Daoy (cell line): Measurements from ENCODE around the gene GPLD1. TPM values are rescaled to one million over a fixed set of nuclear protein-coding genes. Genes with fewer than 3 reads are reported as not detected.
A peak's percentile ranks its signal among the peaks of the same experiment; 100 is the strongest.
"Not testable (repeated sequence)": the region's sequence is repeated elsewhere in the genome, so short reads cannot be mapped to it uniquely, and the experiment has no call there.

ENCODE experiments used
- DNase-seq: peaks from one replicate; pipeline ENCODE4 v3.0.0-alpha.2; 2015; ENCODE audit warnings: low read depth
- total RNA-seq: library from RNA; depleted of rRNA; stranded (reverse); fragments of >200 nt; shearing (Covaris generic); gene quantifications from 2 replicates; pipeline ENCODE4 v1.2.3, GENCODE V29; 2014

Gene GPLD1
- total RNA-seq, 1 experiment from 2014 or later, result 2.5 TPM

GRCh38 chr6:24412294-24412693 lies 77.1 kb downstream of the GPLD1 start:
- DNase-seq, result no peak

GRCh38 chr6:24410622-24411021 lies 78.8 kb downstream of the GPLD1 start:
- no peak for DNase-seq

- DNase-seq, result no peak
Measured at GRCh38 chr6:24408719-24409410, 80.5 kb downstream of the GPLD1 start.

DNA sequence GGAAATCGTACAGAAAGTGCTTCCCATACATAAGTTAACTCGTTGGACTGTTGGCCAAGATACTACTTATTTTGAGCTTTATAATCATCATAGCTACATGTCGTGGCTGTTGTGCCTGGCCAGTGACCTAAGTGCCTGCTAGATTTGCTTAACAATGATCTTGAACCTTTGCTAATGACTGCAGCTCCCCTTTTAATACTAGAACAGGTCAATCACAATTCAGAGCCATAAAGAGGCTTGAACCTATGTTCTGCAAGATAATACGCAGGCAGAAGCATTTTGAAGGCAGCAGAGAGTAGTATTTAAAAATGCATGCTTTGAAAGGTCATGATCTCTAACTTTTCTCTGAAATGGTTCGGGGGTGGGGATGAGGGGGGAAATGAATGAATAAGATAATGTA lies 84.1 kb downstream of the GPLD1 start:
- DNase-seq, result no peak

- no peak for DNase-seq
Measured at GRCh38 chr6:24403501-24403824, 85.9 kb downstream of the GPLD1 start.

- DNase-seq, result peak; percentile 86
Measured at GRCh38 chr6:24402697-24403500, 86.5 kb downstream of the GPLD1 start, which contains the start of gene MRS2. TSS of gene MRS2 (plus strand) at chr6:24402936. CDS start at chr6:24403047, 111 bp downstream.

DNA sequence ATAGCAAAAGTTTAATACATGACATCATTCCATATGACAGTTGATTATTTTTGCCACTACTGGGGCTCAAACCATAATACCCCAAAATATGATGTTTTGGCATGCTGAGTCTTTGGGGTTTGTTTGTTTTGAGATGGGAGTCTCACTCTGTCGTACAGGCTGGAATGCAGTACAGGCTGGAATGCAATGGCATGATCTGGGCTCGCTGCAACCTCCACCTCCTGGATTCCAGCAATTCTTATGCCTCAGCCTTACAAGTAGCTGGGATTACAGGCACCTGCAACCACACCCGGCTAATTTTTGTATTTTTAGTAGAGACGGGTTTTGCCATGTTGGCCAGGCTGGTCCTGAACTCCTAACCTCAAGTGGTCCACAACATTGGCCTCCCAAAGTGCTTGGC lies 87.9 kb downstream of the GPLD1 start:
- DNase-seq, result no peak

DNA sequence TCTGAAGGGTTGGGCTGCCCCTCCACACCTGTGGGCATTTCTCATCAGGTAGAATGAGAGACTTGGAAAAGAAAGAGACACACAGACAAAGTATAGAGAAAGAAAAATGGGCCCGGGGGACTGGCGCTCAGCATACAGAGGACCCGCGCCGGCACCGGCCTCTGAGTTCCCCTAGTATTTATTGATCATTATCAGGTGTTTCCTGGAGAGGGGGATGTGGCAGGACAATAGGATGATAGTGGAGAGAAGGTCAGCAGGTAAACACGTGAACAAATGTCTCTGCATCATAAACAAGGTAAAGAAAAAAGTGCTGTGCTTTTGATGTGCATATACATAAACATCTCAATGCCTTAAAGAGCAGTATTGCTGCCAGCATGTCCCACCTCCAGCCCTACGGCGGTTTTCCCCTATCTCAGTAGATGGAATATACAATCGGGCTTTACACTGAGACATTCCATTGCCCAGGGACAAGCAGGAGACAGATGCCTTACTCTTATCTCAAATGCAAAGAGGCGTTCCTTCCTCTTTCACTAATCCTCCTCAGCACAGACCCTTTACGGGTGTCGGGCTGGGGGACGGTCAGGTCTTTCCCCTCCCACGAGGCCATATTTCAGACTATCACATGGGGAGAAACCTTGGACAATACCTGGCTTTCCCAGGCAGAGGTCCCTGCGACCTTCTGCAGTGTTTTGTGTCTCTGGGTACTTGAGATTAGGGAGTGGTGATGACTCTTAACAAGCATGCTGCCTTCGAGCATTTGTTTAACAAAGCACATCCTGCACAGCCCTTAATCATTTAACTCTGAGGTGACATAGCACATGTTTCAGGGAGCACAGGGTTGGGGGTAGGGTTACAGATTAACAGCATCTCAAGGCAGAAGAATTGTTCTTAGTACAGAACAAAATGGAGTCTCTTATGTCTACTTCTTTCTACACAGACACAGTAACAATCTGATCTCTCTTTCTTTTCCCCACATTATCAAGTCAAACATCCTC lies 89.0 kb downstream of the GPLD1 start:
- DNase-seq, result not testable (repeated sequence)

DNA sequence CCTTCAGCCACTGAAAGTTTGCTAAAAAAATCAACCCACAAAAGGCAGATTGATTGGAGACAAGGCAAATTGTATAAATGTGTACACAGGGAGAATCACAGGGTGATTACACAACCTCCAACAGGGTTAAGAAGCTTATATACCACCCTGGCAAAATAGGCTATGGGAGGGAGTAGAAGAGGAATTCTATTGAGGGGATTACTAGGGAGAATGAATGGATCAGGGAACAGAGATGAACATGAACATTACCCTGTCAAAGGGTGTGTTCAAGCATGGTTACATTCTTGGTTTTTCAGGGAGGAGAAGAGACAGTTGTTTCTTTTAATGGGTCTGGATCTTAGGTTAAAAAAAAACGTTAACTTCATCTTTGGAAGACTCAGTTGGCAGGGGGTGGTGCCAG lies 91.7 kb downstream of the GPLD1 start:
- no peak for DNase-seq

DNA sequence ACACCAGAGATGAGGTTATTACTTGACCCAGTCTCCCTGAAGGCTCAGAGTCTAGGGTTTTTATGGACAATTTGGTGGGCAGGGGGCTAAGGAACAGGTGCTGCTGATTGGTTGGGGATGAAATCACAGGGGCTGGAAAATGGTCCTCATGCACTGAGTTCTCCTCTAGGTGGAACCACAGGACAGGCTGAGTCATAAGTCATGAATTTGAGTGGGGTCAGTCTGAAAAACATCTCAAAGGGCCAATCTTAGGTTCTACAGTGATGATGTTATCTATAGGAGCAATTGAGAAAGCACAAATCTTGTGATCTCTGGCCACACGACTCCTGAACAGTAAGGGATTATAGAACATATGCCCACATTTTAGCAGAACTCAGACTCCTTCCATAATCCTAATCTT lies 92.6 kb downstream of the GPLD1 start:
- DNase-seq, result no peak

DNA sequence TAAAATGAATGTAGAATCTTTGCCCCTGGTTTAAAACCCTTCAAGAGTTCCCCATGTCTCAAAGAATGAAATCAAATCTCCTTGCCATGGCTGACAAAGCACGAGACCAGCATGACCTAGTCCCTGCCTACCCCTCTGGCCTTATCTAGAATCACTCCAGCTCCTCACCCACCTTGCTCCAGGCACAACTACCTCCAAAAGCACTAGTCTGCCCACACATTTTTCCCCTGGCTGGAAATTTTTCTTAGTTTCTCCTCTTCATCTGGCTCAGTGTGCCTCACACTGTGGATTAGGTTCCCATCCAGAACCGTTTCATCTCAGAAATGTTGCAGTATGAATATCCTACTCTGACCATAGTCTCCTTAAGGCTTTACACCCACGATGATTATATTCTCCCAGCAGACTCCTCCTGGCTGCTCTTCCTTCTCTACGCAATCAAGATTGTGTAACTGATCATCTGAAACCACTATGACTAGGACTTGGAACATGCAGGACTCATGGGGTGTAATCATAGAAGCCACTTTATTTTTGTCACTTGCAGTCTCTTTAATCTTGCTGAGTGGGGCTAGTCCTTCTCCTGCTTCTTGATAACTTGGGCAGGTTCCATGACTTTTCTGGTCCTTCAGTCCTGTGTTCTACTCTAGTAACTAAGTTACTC lies 94.5 kb downstream of the GPLD1 start:
- DNase-seq, result peak; percentile 28

GRCh38 chr6:24394061-24394779 lies 95.2 kb downstream of the GPLD1 start:
- no peak for DNase-seq

- DNase-seq, result no peak
Measured at GRCh38 chr6:24391756-24392405, 97.5 kb downstream of the GPLD1 start.

GRCh38 chr6:24391208-24391607 lies 98.2 kb downstream of the GPLD1 start:
- no peak for DNase-seq

GRCh38 chr6:24387818-24388217 lies 101.6 kb downstream of the GPLD1 start:
- no peak for DNase-seq

DNA sequence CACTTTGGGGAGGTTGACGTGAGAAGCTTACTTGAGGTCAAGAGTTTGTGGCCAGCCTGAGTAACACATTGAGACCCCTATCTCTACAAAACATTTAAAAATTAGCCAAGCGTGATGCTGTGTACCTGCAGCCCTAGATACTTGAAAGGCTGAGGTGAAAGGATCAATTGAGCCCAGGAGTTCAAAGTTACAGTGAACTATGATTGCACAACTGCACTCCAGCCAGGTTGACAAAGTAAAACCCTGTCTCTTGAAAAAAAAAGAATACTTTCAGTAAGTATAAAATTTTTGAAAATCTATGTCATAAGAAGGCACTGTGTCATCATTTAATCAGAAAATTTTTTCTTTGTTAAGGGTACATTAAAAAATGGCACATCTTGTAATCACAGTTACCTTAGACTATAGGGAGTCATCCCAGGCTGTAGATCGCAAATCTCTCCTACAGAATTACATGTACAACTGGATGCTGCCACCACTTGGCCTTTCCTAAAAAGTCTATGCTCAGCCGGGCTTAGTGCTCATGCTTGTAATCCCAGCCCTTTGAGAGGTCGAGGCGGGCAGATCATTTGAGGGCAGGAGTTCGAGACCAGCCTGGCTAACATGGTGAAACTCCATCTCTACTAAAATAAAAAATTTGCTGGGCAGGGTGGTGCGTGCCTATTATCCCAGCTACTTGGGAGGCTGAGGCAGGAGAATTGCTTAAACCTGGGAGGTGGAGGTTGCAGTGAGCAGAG lies 103.7 kb downstream of the GPLD1 start:
- DNase-seq, result no peak

DNA sequence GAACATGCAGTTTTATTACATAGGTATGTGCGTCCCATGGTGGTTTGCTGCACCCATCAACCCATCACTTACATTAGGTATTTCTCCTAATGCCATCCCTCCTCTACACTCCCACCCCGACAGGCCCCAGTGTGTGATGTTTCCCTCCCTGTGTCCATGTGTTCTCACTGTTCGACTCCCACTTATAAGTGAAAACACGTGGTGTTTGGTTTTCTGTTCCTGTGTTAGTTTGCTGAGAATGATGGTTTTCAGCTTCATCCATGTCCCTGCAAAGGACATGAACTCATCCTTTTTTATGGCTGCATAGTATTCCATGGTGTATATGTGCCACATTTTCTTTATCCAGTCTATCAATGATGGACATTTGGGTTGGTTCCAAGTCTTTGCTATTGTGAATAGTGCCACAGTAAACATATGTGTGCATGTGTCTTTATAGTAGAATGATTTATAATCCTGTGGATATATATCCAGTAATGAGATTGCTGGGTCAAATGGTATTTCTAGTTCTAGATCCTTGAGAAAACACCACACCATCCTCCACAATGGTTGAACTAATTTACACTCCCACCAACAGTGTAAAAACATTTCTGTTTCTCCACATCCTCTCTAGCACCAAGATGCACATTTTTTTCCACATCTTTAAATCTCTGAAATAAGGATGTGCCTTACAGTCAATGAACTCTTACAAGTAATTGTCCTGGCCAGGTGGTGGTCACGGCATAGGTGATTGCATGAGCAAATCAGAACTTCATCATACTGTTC lies 104.8 kb downstream of the GPLD1 start:
- not testable (repeated sequence) for DNase-seq

DNA sequence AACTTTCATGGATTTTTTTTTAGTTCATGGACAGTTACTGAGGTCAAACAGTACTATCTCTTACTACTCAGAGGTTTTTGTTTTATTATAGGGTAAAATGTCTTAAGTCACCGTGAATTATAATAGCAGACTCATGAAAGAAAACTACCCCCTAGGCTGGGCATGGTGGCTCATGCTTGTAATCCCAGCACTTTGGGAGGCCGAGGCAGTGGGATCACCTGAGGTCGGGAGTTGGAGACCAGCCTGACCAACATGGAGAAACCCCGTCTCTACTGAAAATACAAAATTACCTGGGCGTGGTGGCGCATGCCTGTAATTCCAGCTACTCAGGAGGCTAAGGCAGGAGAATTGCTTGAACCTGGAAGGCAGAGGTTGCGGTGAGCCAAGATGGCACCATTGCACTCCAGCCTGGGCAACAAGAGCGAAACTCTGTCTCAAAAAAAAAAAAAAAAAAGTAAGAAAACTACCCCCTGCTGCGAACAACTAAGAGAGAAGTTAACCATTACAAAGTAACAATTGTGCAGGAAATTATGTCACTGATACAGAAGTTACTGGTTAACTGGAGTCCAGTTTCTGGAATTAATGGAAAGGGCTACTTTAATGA lies 106.4 kb downstream of the GPLD1 start:
- not testable (repeated sequence) for DNase-seq

DNA sequence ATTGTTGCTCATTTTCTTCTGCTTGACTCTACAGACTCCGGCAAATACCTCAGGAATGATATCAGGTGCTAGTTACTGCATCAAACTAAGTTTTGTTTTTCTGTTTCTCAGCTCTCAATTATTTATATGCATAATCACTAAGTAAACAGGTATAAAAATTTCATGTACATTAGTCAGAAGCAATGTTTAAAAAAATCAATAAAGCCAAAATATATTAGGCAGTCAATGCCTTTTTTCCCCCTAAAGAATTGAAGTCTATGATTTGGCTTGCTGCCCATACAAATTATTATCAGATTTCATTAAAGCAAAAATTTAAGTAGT lies 107.2 kb downstream of the GPLD1 start:
- DNase-seq, result no peak
